ENCODE measurements around the gene LAG3. TPM values are rescaled to one million over a fixed set of nuclear protein-coding genes. Genes with fewer than 3 reads are reported as not detected.

The LAG3 gene
- total RNA-seq, 1 experiment from 2014 or later = 2.2 TPM

DNA sequence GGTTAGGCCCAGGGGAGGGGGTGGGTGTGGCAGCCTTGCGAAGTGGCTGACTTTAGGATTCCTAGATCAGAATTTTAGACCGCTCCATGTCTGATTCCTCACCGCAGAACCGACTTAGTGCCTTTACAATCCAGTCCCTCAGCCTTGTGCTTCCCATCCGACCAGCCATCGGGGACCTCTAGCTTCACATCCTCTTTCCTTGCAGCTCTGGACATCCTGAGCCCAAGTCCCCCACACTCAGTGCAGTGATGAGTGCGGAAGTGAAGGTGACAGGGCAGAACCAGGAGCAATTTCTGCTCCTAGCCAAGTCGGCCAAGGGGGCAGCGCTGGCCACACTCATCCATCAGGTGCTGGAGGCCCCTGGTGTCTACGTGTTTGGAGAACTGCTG is 47.9 kb upstream of the LAG3 start:
- peak overlapping the region; percentile 9 for H3K27ac ChIP-seq (ENCODE audit: insufficient read length, low read depth, low read length)
- H2BK20ac ChIP-seq (ENCODE audit: low read depth, low read length, poor library complexity, severe bottlenecking) = no peak overlapping the region
- H3K23ac ChIP-seq (ENCODE audit: insufficient read length, low read depth, low read length) = no peak overlapping the region
- H3K36me3 Mint-ChIP-seq (ENCODE audit: insufficient read depth in 1 of 3, low read depth in 3 of 3) = peaks cover 2 to 30% (median 15%) of the 10 kb centered on the region in 3 experiments; a peak in 6 of 7 replicates
- peaks cover 5% of the 10 kb centered on the region for H3K27me3 Mint-ChIP-seq (ENCODE audit: low read depth)
- H3K27ac Mint-ChIP-seq = peak overlapping the region; percentile 94 to 98 (median 97)
- DNase-seq = no peak
- peak overlapping the region; percentile 85 for H3K14ac ChIP-seq (ENCODE audit: insufficient read depth, low read length)
- peaks cover 8 to 19% of the 10 kb centered on the region in 2 experiments for H3K4me1 Mint-ChIP-seq
- peak overlapping the region; percentile 74 for H3K18ac ChIP-seq (ENCODE audit: insufficient read length, low read depth, low read length)
- H3K56ac ChIP-seq (ENCODE audit: insufficient read length, low read depth, low read length) = no peak overlapping the region
- H3K4me1 ChIP-seq (ENCODE audit: insufficient read depth, low read length) = no peaks in the 10 kb centered on the region; the same call in 1 of the 2 replicates
- no peaks in the 10 kb centered on the region for H3K79me1 ChIP-seq (ENCODE audit: insufficient read depth, low read depth, low read length, poor library complexity, severe bottlenecking)
- no peaks in the 10 kb centered on the region for H3K9me3 ChIP-seq (ENCODE audit: control insufficient read depth, low read depth, low read length)
- H3K9ac ChIP-seq (ENCODE audit: extremely low read depth, insufficient read length, low read length) = peak overlapping the region; percentile 87
- H2BK120ac ChIP-seq (ENCODE audit: low read depth, low read length, poor library complexity, severe bottlenecking) = no peak overlapping the region
- H3K9me3 Mint-ChIP-seq = no peaks in the 10 kb centered on the region
- H3K4me2 ChIP-seq (ENCODE audit: insufficient read depth, insufficient read length, low read length) = peak overlapping the region; percentile 90
- no CpG with 5 or more reads among the region's 10 CpGs for WGBS (ENCODE audit: extremely low coverage, insufficient read length, low lambda C conversion rate)
- no peak overlapping the region for H2AFZ ChIP-seq (ENCODE audit: low read length)
- H4K20me1 ChIP-seq (ENCODE audit: control insufficient read depth, insufficient read depth, insufficient read length) = no peaks in the 10 kb centered on the region
- H3K79me2 ChIP-seq (ENCODE audit: insufficient read depth, low read length) = no peaks in the 10 kb centered on the region
- peak overlapping the region; percentile 79 for H4K5ac ChIP-seq (ENCODE audit: insufficient read length, low read depth, low read length)
- no peak overlapping the region for H4K91ac ChIP-seq (ENCODE audit: insufficient read length, low read depth, low read length)
- TF ChIP-seq, protein P1, sequence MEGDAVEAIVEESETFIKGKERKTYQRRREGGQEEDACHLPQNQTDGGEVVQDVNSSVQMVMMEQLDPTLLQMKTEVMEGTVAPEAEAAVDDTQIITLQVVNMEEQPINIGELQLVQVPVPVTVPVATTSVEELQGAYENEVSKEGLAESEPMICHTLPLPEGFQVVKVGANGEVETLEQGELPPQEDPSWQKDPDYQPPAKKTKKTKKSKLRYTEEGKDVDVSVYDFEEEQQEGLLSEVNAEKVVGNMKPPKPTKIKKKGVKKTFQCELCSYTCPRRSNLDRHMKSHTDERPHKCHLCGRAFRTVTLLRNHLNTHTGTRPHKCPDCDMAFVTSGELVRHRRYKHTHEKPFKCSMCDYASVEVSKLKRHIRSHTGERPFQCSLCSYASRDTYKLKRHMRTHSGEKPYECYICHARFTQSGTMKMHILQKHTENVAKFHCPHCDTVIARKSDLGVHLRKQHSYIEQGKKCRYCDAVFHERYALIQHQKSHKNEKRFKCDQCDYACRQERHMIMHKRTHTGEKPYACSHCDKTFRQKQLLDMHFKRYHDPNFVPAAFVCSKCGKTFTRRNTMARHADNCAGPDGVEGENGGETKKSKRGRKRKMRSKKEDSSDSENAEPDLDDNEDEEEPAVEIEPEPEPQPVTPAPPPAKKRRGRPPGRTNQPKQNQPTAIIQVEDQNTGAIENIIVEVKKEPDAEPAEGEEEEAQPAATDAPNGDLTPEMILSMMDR (conservative IDR thresholded peaks at IDR 0.05) = no peak
- no peak overlapping the region for H3T11ph ChIP-seq (ENCODE audit: low read length)
- no peak overlapping the region for H2BK5ac ChIP-seq (ENCODE audit: insufficient read length, low read length)
- no peak overlapping the region for H2BK15ac ChIP-seq (ENCODE audit: low read depth, low read length)
- no peak overlapping the region for H2BK12ac ChIP-seq (ENCODE audit: insufficient read length, low read depth, low read length)
- no peak overlapping the region; the same call in 1 of the 2 replicates for H3K4ac ChIP-seq (ENCODE audit: low read depth, low read length)
- no peak overlapping the region for H2AK5ac ChIP-seq (ENCODE audit: insufficient read length, low read length)
- H4K8ac ChIP-seq (replicated peaks; ENCODE audit: insufficient read length, low read depth, low read length) = peak overlapping the region; percentile 25
- H3K27me3 ChIP-seq (ENCODE audit: insufficient read depth, low read length) = no peaks in the 10 kb centered on the region
- H3K4me3 Mint-ChIP-seq = peak overlapping the region; percentile 73 to 87
- H3K23me2 ChIP-seq (ENCODE audit: insufficient read length, low read depth, low read length, poor library complexity, severe bottlenecking) = peaks cover 9% of the 10 kb centered on the region
